Right lobe of liver (tissue), 6 donors: ENCODE measurements around the gene PITPNC1. TPM values are rescaled to one million over a fixed set of nuclear protein-coding genes. Genes with fewer than 3 reads are reported as not detected.

Experiments
- ATAC-seq, 4 donors: fragments of 200-7000 bp; cut with Tn5 transposase; one replicate each; pipeline ENCODE4 v1.9.1; 2020; ENCODE audit warnings: mild to moderate bottlenecking in 4 of 4, moderate library complexity in 4 of 4
- DNase-seq, 3 donors: peaks; one replicate each; pipeline ENCODE4 v3.0.0-alpha.2; 2020
- H3K27ac ChIP-seq, 3 donors: fragments of 200-600 bp; one replicate each; pipeline ENCODE4 v1.8.0; 2022
- H3K27me3 ChIP-seq, 2 donors: fragments of 200-600 bp; one replicate each; pipeline ENCODE4 v1.8.0; 2022
- H3K36me3 ChIP-seq, 4 donors: fragments of 200-600 bp; sonication (generic) in 1 of 4; one replicate each; pipeline versions ENCODE4 v1.5.1 to v1.8.0; 2017 to 2022; ENCODE audit warnings: control low read depth in 1 of 4
- H3K4me1 ChIP-seq, 4 donors: fragments of 200-600 bp; sonication (generic) in 1 of 4; one replicate each; pipeline versions ENCODE4 v1.5.1 to v1.8.0; 2017 to 2022; ENCODE audit warnings: control low read depth in 1 of 4
- H3K4me3 ChIP-seq, 3 donors: fragments of 200-600 bp; one replicate each; pipeline ENCODE4 v1.8.0; 2022
- H3K9me3 ChIP-seq, 4 donors: fragments of 200-600 bp; sonication (generic) in 1 of 4; one replicate each; pipeline versions ENCODE4 v1.5.1 to v1.8.0; 2017 to 2022; ENCODE audit warnings: control low read depth in 1 of 4
- POLR2A ChIP-seq: fragments of 450-650 bp; IDR thresholded peaks from one replicate; pipeline ENCODE4 v1.6.1; 2017; ENCODE audit warnings: antibody characterized with exemption, mild to moderate bottlenecking
- WGBS: methylation state at CpG from one replicate; pipeline ENCODE4 v1.1.6; 2018; ENCODE audit warnings: low coverage, low lambda C conversion rate; ENCODE audit not compliant: insufficient coverage; ENCODE audit errors: missing lambda C conversion rate; 5-methylcytosine and 5-hydroxymethylcytosine counted together
- intact Hi-C, 2 donors: fragments of 100-400 bp; cut with DNase I; formaldehyde crosslinking; loops; one replicate each; pipeline versions ENCODE4 v1.11.2 to v1.14.1; 2022
- total RNA-seq, 6 experiments: library from RNA; depleted of rRNA in 2 of 6; stranded (reverse); fragments of >200 nt in 2 of 6; fragmentation: NEBNext Ultra II Directional in 3 of 6; extraction: Animal tissue kit (Norgen Biotek cat#: 25700) in 3 of 6; gene quantifications; one replicate each; pipeline versions ENCODE4 v1.1.0 to v1.2.4, GENCODE V29; 2016 to 2023
- TF ChIP-seq, protein P1 (sequence below), 4 donors: fragments of 200-600 bp in 3 of 4; fragments of 450-650 bp in 1 of 4; IDR thresholded peaks; one replicate each; pipeline versions ENCODE4 v1.5.1 to v1.8.0; 2016 to 2022; ENCODE audit warnings: antibody characterized with exemption in 4 of 4, mild to moderate bottlenecking in 2 of 4
- donor health status: DM: no; HTN: yes; CAD: no.
- donor health status: DM: no; HTN: no; CAD: no.
- donor health status: DM: no; HTN: no; CAD: no.
- donor health status: DM: no; HTN: yes; CAD: no.
- donor health status: DM: no; HTN: yes; CAD: no.

The PITPNC1 gene
- total RNA-seq, 6 experiments from 2014 or later, result 4.7 to 13.0 (median 7.4) TPM

DNA sequence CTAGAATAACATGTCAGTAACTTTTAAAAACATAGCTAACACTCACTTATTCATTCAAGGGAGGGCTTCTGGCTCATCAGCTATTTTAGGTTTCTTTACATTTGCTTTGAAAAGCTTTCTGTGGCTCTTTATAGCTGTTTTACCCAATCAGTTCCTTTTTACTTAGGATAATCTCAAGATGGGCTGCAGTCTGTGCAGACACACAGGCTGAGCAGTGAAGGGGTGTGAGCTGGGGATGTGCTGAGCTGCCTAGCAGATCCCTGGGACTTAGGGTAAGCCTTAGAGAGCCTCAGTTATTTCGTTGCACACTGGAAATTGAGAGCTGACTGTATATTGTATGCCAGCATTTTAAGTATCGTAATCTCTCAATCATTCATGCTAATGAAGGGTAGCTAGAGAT lies 310.4 kb downstream of the PITPNC1 start:
- Histone ChIP-seq H3K4me1 (no peaks in the 10 kb centered on the region), H3K4me3 (no peak overlapping the region), H3K27me3 (no peaks in the 10 kb centered on the region), H3K27ac (no peak overlapping the region), H3K36me3 (no peaks in the 10 kb centered on the region), H3K9me3 (no peaks in the 10 kb centered on the region)
- intact Hi-C loops, result no loop called here
- TF ChIP-seq POLR2A, result no peak
- TF ChIP-seq, protein P1, sequence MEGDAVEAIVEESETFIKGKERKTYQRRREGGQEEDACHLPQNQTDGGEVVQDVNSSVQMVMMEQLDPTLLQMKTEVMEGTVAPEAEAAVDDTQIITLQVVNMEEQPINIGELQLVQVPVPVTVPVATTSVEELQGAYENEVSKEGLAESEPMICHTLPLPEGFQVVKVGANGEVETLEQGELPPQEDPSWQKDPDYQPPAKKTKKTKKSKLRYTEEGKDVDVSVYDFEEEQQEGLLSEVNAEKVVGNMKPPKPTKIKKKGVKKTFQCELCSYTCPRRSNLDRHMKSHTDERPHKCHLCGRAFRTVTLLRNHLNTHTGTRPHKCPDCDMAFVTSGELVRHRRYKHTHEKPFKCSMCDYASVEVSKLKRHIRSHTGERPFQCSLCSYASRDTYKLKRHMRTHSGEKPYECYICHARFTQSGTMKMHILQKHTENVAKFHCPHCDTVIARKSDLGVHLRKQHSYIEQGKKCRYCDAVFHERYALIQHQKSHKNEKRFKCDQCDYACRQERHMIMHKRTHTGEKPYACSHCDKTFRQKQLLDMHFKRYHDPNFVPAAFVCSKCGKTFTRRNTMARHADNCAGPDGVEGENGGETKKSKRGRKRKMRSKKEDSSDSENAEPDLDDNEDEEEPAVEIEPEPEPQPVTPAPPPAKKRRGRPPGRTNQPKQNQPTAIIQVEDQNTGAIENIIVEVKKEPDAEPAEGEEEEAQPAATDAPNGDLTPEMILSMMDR (IDR thresholded peaks at IDR 0.05), result no peak
- WGBS, result 92% methylated on average over 2 of the region's 2 CpGs
- ATAC-seq (no peak), DNase-seq (no peak)

DNA sequence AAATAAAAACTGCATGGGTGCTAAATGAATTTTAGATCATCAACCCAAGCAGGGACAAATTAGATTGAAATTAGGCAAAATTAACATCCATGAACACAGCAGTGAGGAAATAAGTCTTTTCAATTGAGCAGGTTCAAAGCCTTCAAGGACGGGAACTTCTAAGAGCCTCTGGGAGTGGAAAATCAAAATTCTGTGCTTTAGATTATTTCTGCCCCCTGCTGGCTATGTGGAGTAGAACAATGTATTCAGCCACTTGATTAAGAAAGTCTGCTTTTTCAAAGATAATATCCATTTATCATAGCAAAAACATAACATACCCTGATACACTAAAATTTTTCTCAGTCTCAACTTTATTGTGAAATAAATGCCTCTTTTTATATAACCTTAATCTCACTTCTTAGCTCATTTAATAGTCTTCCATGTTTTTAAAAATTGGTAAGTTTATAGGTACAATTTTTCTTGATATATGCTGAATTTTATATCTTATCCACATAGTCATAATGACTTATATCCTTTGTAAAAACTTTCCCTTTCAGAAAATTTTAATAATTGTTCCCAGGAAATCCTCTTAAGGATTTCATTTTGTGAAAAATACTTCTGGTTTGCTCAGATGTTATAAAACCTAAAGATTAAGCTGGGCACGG lies 312.6 kb downstream of the PITPNC1 start:
- Histone ChIP-seq H3K9me3 (no peaks in the 10 kb centered on the region), H3K27me3 (no peaks in the 10 kb centered on the region), H3K4me3 (no peak overlapping the region), H3K27ac (no peak overlapping the region), H3K36me3 (no peaks in the 10 kb centered on the region), H3K4me1 (no peaks in the 10 kb centered on the region)
- no peak for TF ChIP-seq POLR2A
- TF ChIP-seq, protein P1 (IDR thresholded peaks at IDR 0.05), result peak; percentile 76 to 85 (median 82)
- intact Hi-C loops, result loop anchor here in 1 of 2 donors (10.0 kb wide), 1 partner anchor 315 kb away; the partner anchor contains the start of gene PITPNC1
- 0% methylated on average over 1 of the region's 2 CpGs for WGBS
- DNase-seq, result peak in 1 of 3 donors; percentile 51
- ATAC-seq, result peak; percentile 75 to 88 (median 81)

DNA sequence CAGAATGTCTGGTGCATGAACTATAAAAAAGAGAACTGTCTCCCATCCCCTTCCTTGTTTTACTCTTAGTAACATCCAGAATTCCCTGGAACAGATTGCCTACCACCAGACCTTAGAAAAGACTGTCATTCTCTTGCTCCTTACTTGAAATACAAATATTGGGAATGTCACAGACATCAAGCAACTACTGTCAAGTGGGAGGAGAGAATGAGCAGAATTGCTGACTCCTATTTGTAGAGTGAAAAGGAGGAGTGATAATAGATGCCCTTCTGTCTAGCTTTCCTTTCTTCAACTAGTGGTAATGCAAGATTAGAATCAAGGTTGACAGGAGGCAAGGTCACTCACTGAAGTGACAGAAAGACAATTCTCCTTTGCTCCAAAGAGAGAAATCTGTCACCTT lies 316.7 kb downstream of the PITPNC1 start:
- H3K4me3 ChIP-seq, result no peak overlapping the region
- no peaks in the 10 kb centered on the region for H3K27me3 ChIP-seq
- ATAC-seq (no peak), DNase-seq (no peak)
- no peak overlapping the region for H3K27ac ChIP-seq
- TF ChIP-seq POLR2A, result no peak
- TF ChIP-seq, protein P1 (IDR thresholded peaks at IDR 0.05), result no peak
- no peaks in the 10 kb centered on the region for H3K9me3 ChIP-seq
- intact Hi-C loops, result loop anchor here in 1 of 2 donors (10.0 kb wide), 1 partner anchor 319 kb away; the partner anchor contains the start of gene PITPNC1
- H3K36me3 ChIP-seq, result no peaks in the 10 kb centered on the region
- H3K4me1 ChIP-seq, result no peaks in the 10 kb centered on the region

DNA sequence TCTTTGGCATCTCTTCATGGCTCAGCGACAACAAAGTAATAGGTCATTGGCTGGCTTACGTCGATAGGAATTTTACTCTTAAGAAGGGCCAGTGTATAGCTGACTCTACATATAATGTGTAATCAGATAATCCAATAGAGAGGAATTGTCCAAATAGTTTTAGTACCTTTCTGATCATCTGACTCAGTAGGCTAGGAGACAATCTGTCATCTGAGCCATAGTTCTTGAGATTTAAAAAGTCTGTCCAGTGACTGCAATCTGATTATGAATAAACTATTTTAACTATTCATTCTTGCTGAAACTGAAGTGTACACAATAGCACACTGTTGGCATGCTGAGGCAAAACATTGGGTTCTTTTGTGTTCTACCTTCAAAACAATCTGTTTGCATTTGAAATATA lies 319.3 kb downstream of the PITPNC1 start:
- Histone ChIP-seq H3K9me3 (no peaks in the 10 kb centered on the region), H3K27me3 (no peaks in the 10 kb centered on the region), H3K4me3 (no peak overlapping the region), H3K36me3 (no peaks in the 10 kb centered on the region), H3K4me1 (no peaks in the 10 kb centered on the region), H3K27ac (no peak overlapping the region)
- intact Hi-C loops, result loop anchor here in 1 of 2 donors (10.0 kb wide), 1 partner anchor 322 kb away; the partner anchor contains the start of gene PITPNC1
- ATAC-seq (no peak), DNase-seq (no peak)
- no peak for TF ChIP-seq POLR2A
- TF ChIP-seq, protein P1 (IDR thresholded peaks at IDR 0.05), result no peak
- WGBS, result 84% methylated on average over 3 of the region's 3 CpGs
